Astrocyte of the hippocampus (primary cell): ENCODE data around the gene BFAR.
"Not testable (repeated sequence)": the region's sequence is repeated elsewhere in the genome, so short reads cannot be mapped to it uniquely, and the experiment has no call there.

Source experiments
- DNase-seq: peaks from one replicate; pipeline ENCODE4 v3.0.0; 2011; ENCODE audit warnings: low read depth, low spot score

Gene BFAR

DNA sequence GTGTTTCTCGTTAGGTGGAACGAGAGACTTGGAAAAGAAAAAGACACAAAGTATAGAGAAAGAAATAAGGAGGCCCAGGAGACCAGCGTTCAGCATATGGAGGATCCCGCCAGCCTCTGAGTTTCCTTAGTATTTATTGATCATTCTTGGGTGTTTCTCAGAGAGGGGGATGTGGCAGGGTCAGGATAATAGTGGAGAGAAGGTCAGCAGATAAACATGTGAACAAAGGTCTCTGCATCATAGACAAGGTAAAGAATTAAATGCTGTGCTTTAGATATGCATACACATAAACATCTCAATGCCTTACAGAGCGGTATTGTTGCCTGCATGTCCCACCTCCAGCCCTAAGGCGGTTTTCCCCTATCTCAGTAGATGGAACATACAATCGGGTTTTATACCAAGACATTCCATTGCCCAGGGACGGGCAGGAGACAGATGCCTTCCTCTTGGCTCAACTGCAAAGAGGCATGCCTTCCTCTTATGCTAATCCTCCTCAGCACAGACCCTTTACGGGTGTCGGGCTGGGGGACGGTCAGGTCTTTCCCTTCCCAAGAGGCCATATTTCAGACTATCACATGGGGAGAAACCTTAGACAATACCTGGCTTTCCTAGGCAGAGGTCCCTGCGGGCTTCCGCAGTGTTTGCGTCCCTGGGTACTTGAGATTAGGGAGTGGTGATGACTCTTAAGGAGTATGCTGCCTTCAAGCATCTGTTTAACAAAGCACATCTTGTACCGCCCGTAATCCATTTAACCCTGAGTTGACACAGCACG lies 3.6 kb downstream of the BFAR start:
- not testable (repeated sequence) for DNase-seq

DNA sequence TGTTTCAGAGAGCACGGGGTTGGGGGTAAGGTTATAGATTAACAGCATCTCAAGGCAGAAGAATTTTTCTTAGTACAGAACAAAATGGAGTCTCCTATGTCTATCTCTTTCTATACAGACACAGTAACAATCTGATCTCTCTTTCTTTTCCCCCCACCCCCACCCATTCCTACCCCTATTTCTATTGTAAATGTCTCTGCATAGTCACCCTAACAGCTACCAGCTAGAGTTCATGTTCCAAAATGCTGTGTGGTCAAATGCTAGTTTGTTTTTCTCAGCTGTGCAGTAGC lies 4.1 kb downstream of the BFAR start:
- DNase-seq = not testable (repeated sequence)

DNA sequence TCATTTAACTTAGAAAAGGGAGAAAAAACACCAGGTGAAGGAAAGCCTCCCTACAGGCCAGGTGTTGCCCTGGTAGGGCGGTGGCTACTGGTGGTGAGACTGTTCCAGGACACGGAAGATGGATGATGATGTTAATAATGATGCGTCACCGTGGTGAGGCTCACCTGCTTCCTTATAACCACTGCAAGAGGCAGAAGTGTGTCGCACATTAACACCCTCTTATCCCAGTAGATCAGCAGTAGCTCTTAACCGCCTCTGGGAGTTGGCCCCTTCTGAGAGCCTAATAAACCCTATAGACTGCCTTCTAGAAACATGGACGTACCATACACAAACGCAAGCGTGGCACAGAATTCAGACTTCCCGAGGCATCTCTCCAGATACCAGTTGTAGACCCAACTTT lies 7.8 kb downstream of the BFAR start:
- no peak for DNase-seq

DNA sequence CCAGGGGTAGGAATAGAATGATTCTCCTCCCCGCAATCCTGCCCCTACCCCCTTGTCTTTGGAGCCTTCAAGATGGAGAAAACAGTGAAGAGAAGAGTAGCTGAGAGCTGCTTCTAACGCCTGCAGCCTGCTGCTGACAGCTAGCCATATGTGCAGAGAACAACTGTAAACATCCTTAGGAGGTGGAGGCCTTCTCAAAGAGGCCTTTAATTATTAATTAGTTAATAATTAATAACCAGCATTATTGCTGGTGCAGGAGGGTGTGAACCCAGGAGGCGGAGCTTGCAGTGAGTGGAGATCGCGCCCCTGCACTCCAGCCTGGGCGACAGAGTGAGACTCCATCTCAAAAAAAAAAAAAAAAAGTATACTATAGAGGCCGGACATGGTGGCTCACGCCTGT lies 8.5 kb downstream of the BFAR start:
- DNase-seq = no peak

DNA sequence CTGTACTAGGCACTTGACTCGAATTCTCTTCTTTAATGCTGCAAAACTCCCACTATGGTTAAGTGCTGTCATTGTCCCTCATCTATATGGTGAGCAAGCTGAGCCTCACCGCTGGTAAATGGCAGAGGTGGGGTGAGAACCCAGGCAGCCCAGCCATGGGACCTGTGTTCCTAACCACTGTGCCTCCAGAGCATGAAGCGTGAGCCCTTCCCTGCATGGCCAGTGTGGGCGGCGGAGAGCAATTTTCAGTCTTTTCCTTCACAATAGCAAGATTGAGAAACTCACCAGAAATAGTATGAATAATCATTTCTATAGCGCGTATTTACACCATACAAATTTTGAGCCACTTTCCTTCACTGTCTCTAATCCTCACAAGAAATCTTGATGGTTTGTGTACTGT lies 9.2 kb downstream of the BFAR start:
- DNase-seq = no peak

DNA sequence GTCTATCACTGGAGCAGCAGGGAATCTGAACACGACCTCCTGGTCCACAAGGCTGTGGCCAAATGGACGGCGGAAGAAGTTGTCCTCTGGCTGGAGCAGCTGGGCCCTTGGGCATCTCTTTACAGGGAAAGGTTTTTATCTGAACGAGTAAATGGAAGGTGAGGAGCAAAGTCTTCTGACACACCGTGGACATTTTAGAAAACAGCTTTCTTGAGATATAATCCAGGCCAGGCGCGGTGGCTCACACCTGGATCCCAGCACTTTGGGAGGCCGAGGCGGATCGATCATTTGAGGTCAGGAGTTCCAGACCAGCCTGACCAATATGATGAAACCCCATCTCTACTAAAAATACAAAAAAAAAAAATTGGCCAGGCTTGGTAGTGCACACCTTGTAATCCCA lies 17.1 kb downstream of the BFAR start:
- DNase-seq = no peak

DNA sequence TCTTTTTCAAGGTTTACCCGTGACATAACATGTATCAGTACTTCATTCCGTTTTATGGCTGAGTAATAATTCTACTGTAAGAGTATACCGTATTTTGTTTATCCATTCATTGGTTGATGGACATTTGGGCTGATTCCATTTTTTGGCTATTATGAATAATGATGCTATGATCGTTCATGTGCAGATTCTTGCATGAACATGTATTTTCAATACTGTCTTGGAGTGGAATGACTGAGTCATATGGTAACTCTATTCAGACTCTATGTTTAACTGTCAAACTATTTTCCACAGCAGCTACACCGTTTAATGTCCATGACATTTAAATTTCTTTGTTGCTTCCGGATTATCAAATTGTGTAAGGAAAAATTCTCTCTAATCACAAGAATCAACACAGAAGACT lies 17.9 kb downstream of the BFAR start:
- no peak for DNase-seq

DNA sequence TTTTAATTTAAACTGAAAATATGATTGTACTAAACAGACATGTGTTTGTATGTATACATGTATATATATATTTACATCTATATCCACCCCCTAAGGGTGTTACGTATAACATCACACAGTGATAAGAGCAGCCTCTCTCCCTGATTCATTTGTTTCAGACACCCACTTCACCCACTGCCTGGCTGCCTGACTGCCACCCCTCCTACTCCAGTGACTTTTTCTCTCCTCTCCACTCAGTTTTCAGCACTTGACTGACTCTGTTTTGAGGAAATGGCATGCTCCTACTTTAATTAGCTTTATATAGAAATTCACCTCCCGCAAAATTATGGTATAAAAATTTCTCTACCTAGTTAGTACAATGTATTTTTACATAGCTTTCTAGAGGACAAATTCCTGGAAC lies 20.0 kb downstream of the BFAR start:
- no peak for DNase-seq

DNA sequence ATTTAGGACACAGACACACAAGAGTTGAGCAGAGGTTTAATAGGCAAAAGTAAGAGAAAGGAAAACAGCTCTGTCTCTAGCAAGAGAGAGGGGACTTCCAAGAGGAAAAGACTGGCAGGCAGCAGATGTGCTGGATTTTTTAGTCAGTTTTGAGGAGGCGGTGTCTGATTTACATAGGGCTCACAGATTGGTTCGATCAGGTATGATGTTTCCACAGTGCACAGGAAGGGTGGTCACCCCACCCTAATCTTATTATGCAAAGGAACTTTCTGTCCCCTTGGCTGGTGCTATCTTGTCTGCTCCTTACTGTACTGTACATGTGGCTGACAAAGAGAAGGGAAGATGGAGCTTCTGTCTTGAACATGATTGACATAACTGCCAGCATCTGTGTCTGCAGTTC lies 25.3 kb downstream of the BFAR start:
- DNase-seq = no peak

DNA sequence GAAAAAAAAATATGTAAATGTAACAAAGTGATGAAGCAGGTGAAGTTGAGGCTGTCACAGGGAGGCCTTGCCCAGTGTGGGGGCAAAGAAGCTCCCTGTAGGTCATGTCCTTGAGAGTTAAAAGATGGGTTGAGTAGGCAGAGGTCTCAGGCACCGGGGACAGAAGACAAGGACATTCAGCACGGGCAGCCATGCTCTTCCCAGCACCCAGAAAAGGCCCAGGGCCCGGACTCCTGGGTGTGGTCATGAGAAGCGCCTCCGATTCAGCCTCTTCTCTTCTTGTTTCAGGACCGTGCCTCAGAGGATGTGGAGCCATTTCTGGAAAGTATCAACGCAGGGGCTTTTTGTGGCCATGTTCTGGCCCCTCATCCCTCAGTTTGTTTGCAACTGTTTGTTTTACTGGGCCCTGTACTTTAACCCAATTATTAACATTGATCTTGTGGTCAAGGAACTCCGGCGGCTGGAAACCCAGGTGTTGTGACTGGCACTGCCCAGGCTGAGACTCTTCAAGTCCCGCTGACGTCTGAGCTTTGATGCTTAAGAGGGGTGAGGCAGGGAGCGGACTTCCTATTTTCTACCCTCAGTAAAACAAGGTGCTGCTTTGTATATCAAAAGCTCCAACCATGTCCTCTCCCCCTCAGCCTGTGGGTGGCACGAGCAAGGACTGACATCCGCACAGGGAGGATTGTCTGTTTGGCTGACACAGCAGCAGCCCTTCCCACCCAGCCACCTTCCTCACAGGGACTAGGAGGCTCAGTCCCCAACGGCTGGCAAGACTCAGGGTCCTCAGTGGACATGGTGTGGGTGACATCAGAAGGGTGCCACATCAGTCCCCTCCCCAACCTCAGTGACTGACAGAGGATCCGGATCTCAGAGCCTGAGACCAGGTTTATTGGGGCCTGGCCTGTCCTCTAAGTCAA lies 34.9 kb downstream of the BFAR start:
- no peak for DNase-seq

DNA sequence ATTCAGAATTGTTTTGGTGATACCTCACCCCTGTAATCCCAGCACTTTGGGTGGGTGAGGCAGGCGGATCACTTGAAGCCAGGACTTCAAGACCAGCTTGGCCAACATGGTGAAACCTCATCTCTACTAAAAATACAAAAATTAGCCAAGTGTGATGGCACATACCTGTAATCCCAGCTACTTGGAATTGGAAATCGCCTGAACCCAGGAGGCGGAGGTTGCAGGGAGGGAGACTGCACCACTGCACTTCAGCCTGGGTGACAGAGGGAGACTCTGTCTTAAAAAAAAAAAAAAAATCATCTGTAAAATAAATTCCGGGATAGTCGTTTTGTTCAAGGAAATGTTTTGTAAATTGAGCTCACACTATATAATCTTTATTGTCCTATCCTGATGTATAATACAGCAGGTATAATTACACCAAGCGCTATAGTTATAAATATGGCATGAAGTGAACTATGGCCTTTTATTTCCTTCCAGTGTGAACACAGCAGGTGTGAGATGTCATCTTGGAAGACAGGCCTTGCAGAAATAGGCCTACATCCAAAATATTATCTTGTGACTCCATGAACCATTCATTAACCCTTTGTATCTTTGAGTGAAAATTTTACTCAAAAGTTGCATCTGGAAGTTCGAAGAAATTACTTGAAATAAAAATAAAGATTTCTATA lies 35.9 kb downstream of the BFAR start:
- DNase-seq = no peak

DNA sequence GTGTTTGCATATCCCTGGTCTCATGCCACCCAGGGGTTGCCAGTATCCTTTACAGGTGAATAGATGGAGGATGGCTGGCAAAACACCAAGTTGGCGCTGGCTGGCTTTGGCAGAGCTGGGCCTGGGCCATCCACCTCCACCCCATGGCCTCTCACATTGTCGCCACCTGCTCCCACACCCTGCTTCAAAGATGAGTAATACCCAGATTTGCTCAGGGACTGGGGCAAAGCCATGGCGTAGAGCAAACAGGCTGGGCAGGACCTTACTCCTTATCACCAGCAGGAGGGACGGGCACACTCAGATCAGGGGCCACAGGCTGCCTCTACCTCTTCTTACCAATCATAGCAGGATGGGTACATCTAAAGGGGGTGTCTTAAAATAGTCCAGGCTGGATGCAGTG lies 37.0 kb downstream of the BFAR start:
- DNase-seq = no peak

DNA sequence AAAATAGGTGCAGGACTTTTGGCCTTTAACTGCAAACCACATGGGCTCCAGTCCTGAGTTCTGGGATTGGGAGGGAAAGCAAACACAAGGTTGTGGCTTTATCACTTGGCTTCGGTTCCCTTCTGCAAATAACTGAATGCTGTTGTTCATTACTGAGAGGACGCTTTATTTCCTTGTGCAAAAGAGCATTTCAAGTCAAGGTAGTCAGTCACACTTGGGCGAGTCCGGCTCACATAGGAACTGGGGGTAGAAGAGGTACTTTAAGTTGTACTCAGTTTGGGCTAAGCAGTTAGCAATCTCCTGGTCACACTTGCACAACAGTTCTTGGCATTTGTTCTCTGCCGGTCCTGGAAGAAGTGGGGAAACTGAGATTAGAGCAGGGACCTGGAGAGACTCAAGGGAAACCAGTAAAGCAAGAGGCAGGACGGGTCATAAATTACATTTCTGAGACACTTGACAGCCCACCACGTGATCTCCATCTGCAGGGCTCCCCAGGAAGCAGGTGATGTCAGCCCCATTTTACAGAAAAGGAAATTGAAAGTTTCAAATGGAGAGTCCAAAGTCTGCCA lies 39.7 kb downstream of the BFAR start:
- DNase-seq = no peak

DNA sequence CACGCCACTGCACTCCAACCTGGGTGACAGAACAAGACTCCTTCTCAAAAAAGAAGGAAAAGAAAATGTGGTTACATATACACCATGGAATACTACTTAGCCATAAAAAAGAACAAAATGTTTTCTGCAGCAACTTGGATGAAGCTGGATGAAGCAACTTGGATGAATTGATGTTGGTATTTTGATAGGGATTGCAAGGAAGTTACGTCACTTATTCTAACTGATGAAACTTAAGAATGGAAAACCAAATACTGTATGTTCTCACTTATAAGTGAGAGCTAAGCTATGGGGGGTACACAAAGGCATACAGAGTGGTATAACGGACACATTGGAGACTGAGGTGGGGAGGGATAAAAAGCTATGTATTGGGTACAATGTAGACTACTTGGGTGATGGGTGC lies 43.9 kb downstream of the BFAR start:
- DNase-seq = no peak

DNA sequence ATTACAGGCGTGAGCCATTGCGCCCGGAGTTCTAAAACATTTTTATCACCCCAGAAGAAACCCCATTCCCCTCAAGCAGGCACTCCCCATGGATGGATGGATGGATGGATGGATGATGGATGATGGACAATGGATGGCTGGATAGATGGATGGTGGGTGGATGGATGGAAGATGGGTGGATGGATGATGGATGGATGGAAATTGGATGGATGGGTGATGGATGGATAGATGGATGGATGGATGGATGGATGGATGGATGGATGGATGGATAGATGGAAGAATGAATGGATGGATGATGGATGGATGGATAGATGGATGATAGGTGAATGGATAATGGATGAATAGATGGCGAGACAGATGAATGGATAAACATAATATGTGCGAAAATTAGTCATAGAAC lies 44.9 kb downstream of the BFAR start:
- DNase-seq = no peak

DNA sequence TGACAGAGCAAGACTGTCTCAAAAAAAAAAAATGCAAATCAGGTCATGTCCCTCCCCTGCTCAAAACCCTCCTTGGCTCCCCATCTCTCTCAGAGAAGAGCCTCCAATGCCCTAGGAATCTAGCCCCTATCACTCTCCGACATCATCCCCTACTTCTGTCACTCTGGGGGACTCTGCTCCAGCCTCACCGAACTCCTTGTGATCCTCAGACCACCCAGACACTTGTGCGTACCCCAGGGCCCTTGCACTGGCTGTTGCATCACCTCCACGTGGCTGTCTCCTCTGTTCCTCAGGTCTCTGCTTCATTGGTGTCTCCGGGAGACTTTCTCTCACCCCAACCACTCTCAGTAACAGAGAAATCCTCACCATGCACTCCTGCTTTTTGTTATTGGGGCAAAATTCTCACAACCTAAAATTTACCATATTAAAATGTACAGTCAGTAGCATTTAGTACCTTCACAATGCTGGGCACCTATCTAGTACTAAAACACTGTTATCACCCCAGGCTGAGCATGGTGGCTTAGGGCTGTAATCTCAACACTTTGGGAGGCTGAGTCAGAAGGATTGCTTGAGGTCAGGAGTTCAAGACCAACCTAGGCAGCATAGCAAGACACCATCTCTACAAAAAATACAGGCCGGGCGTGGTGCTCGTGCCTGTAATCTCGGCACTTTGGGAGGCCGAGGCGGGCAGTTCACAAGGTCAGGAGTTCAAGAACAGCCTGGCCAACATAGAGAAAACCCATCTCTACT lies 46.2 kb downstream of the BFAR start:
- no peak for DNase-seq

DNA sequence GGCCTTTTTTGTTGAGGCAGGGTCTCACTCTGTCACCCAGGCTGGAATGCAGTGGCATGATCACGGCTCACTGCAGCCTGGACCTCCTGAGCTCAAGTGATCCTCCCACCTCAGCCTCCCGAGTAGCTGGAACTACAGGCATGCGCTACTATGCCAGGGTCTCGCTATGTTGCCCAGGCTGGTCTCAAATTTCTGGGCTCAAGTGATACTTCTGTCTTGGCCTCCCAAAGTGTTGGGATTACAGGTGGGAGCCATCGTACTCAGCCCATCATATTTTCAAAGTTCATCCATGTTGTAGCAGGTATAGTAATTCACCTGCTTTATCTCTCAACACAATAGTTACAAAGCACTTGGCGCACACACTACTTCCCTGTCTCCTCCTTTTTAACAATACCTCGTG lies 47.6 kb downstream of the BFAR start:
- DNase-seq = not testable (repeated sequence)

DNA sequence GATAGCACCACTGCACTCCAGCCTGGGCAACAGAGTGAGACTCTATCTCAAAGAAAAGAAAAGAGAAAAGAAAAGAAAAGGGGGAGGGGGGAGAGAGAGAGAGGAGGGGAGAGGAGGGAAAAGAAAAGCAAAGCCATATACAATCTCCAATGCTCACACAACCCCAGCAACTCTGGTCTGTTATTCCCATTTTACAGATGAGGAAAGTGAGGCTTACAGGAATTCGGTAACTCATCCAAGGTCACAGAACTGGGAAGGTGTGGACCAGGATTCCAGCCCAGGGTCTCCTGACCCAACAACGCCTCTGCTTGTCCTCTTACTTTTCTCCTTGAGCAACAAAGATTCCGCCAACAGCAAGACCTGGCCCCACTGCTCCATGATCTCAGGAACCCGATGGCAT lies 48.4 kb downstream of the BFAR start:
- no peak for DNase-seq

DNA sequence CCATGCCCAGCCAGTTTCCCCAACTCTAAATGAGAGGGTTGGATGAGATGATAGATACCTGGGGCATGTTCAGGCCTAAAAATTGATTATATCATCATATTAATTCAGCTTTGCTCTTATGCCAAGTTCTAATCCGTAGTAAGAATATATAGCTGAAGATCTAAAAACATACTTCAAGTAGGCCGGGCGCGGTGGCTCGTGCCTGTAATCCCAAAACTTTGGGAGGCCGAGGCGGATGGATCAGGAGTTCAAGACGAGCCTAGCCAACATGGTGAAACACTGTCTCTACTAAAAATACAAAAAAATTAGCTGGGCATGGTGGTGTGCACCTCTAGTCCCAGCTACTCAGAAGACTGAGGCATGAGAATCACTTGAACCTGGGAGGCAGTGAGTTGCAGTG lies 49.4 kb downstream of the BFAR start:
- no peak for DNase-seq

DNA sequence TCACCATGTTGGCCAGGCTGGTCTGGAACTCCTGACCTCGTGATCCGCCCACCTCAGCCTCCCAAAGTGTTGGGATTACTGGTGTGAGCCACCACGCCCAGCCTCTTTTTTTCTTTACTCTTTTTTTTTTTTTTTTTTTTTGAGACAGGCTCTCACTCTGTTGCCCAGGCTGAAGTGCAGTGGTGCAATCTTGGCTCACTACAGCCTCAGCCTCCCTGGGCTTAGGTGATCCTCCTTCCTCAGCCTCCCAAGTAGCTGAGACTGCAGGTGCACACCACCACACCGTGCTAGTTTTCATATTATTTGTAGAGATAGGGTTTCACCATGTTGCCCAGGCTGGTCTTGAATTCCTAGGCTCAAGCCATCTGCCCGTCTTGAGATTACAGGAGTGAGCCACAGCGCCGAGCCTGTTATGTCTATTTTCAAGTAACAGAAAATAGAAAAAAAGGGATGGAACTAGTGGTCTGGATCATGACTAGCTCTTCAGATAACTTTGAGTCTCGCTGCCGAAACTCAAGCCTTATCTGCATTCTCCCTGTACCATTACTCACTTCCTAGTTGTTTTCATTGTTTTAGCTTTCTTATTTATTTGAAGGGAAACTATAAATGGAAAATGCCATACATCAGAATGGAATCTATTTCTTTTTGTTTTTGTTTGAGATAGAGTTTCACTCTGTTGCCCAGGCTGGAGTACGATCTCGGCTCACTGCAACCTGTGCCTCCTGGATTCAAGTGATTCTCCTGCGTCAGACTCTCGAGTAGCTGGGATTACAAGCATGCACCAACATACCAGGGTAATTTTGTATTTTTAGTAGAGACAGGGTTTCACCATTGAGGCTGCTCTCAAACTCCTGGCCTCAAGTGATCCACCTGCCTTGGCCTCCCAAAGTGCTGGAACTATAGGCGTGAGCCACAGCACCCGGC lies 53.4 kb downstream of the BFAR start:
- DNase-seq = peak; percentile 12

DNA sequence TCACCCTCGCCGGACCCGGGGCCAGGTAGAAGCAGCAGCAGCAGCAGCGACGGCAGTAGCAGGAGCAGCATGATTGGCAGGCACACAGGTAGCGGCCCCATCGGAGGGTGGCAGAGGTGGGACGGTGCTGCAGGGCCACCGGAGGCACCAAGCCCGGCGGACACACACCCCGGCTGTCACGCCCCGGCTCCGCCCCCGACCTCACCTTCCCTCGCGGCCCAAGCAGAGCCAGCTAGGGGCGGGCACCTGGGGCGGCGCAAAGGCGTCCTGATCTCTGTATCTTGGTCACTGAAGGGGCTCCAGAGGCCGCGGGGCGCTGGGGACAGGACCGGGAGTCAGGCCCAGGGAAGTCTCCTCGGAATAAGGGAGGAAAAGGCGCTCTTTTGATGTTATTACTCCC lies 61.4 kb downstream of the BFAR start, which contains the start of gene PLA2G10:
TSS of gene PLA2G10 (minus strand) at position 180 of the 400 bp plus-strand sequence. CDS start at position 101, 79 bp downstream.
- not testable (repeated sequence) for DNase-seq
